ENCODE results near the gene ANGPTL5. TPM values are rescaled to one million over a fixed set of nuclear protein-coding genes. Genes with fewer than 3 reads are reported as not detected.

ANGPTL5 gene
- total and polyA plus RNA-seq, 9 of the 15 experiments (the other 6 are each of a cell fraction or from before 2014, with no cell fraction given): 0.03 TPM; not detected in 8

- under 1% methylated on average over 41 of the region's 56 CpGs for whole genome bisulfite sequencing (ENCODE audit: insufficient coverage, low coverage, missing lambda C conversion rate)
- Histone ChIP-seq H3K79me2 (ENCODE audit: control insufficient read depth, insufficient read depth, low read length) (no peaks in the 10 kb centered on the region), H3K9me1 (ENCODE audit: control insufficient read depth, insufficient read depth, low read length) (no peaks in the 10 kb centered on the region), H4K20me1 (replicated peaks; ENCODE audit: control insufficient read depth, insufficient read depth, low read length) (no peaks in the 10 kb centered on the region), H3K4me1 (replicated peaks in 1 of 2; ENCODE audit: control insufficient read depth in 2 of 2, insufficient read depth in 2 of 2, low read length in 2 of 2) (peaks cover 0 to 8% of the 10 kb centered on the region in 2 experiments; a peak in 1 of 5 replicates), H3K4me2 (ENCODE audit: insufficient read depth, low read length) (peak within 1 kb of the TSS; percentile 74), H3K9me3 (replicated peaks; ENCODE audit: control insufficient read depth, insufficient read depth, low read depth, low read length) (no peaks in the 10 kb centered on the region), H3K9ac (ENCODE audit: insufficient read depth in 1 of 2, low read depth in 2 of 2, low read length in 2 of 2) (peak within 1 kb of the TSS in 1 of 2 experiments; percentile 86; a peak in 2 of 4 replicates), H2AFZ (ENCODE audit: low read depth, low read length) (peak within 1 kb of the TSS; percentile 90), H3K27me3 (ENCODE audit: control insufficient read depth in 2 of 2, insufficient read depth in 2 of 2, low read length in 2 of 2) (no peaks in the 10 kb centered on the region), H3K27ac (ENCODE audit: extremely low read depth, low read depth, low read length) (no peak within 1 kb of the TSS), H3K4me3 (peak within 1 kb of the TSS; percentile 58), H3K36me3 (ENCODE audit: control insufficient read depth, insufficient read depth, low read length) (no peaks in the 10 kb centered on the region)
- in situ Hi-C loops (cut with MboI): no loop called here
- BruUV-seq (replicated peaks): no TSS peak
- FAIRE-seq (no peak), DNase-seq (ENCODE audit: extremely low read depth in 1 of 4, low spot score in 3 of 4) (peak; percentile 70 to 89 (median 84)), ATAC-seq (peak; percentile 100)
- ChIA-PET CTCF (ENCODE audit: low intra/inter-chr PET ratio) (no interaction called here), POLR2A (interaction anchor here (0.5 kb wide), 1 partner anchor 295 kb away, joined by 3 read pairs; no protein-coding TSS in a partner anchor)
- intact Hi-C loops (cut with micrococcal nuclease): no loop called here
- TF ChIP-seq, protein P1, sequence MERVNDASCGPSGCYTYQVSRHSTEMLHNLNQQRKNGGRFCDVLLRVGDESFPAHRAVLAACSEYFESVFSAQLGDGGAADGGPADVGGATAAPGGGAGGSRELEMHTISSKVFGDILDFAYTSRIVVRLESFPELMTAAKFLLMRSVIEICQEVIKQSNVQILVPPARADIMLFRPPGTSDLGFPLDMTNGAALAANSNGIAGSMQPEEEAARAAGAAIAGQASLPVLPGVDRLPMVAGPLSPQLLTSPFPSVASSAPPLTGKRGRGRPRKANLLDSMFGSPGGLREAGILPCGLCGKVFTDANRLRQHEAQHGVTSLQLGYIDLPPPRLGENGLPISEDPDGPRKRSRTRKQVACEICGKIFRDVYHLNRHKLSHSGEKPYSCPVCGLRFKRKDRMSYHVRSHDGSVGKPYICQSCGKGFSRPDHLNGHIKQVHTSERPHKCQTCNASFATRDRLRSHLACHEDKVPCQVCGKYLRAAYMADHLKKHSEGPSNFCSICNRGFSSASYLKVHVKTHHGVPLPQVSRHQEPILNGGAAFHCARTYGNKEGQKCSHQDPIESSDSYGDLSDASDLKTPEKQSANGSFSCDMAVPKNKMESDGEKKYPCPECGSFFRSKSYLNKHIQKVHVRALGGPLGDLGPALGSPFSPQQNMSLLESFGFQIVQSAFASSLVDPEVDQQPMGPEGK (CRISPR knock-in tag; IDR thresholded peaks at IDR 0.05; ENCODE audit: borderline replicate concordance): no peak
- TF ChIP-seq TOE1 (IDR thresholded peaks at IDR 0.05; ENCODE audit: borderline replicate concordance): no peak
- no peak for TF ChIP-seq TOE1 (CRISPR knock-in tag; IDR thresholded peaks at IDR 0.05; ENCODE audit: borderline replicate concordance, low read depth)
- TF ChIP-seq GABPA (tag; conservative IDR thresholded peaks at IDR 0.05; ENCODE audit: low read depth): peak; percentile 44; the same call in 1 of the 2 replicates
- TF ChIP-seq MNT (conservative IDR thresholded peaks at IDR 0.05): peak; percentile 12 to 87; a peak in 3 of 4 replicates
- no peak for TF ChIP-seq TGIF2 (CRISPR knock-in tag; IDR thresholded peaks at IDR 0.05)
- TF ChIP-seq PYGO2 (tag; IDR thresholded peaks at IDR 0.05): no peak
- TF ChIP-seq U2AF1 (optimal IDR thresholded peaks at IDR 0.05; ENCODE audit: low read depth, low read length): no peak
Measured at GRCh38 chr11:101914738-101915426, 1.4 kb downstream of the ANGPTL5 start, which contains the start of gene CEP126. CEP126 (plus strand) TSS chr11:101915010; CDS start chr11:101915285, 275 bp downstream.
